GM23338 (cell line): ENCODE results near the gene ROBO1. TPM values are rescaled to one million over a fixed set of nuclear protein-coding genes. Genes with fewer than 3 reads are reported as not detected.

Experiments used
- ATAC-seq: fragments of 200-7000 bp; cut with Tn5 transposase; 3 replicates; pipeline ENCODE4 v1.9.1; 2020
- DNase-seq: peaks from one replicate; pipeline ENCODE4 v3.0.0-alpha.2; 2015; ENCODE audit warnings: low spot score
- H2AFZ ChIP-seq: fragments of 200-600 bp; sonication (generic); 2 replicates; pipeline ENCODE4 v1.8.0; 2016; ENCODE audit warnings: antibody characterized with exemption, mild to moderate bottlenecking, moderate library complexity
- H3F3A ChIP-seq: fragments of 200-600 bp; sonication (generic); replicated peaks from 2 replicates; pipeline ENCODE4 v1.8.0; 2017; ENCODE audit warnings: antibody characterized with exemption, mixed run types, low read depth
- H3K27ac ChIP-seq: fragments of 200-600 bp; sonication (generic); 2 replicates; pipeline ENCODE4 v1.6.1; 2016; ENCODE audit warnings: low read depth
- H3K27me3 ChIP-seq: fragments of 200-600 bp; sonication (generic); 2 replicates; pipeline ENCODE4 v1.8.0; 2016; ENCODE audit warnings: mild to moderate bottlenecking, mixed run types, moderate library complexity; ENCODE audit not compliant: insufficient read depth
- H3K36me3 ChIP-seq: fragments of 200-600 bp; sonication (generic); 2 replicates; pipeline ENCODE4 v1.8.0; 2016; ENCODE audit warnings: mild to moderate bottlenecking; ENCODE audit not compliant: insufficient read depth
- H3K4me1 ChIP-seq: fragments of 200-600 bp; sonication (generic); 2 replicates; pipeline ENCODE4 v1.8.0; 2016; ENCODE audit warnings: mild to moderate bottlenecking, moderate library complexity; ENCODE audit not compliant: insufficient read depth
- H3K4me2 ChIP-seq: fragments of 200-600 bp; sonication (generic); 2 replicates; pipeline ENCODE4 v1.7.1; 2017; ENCODE audit warnings: mixed run types
- H3K4me3 ChIP-seq: fragments of 200-600 bp; sonication (generic); 2 replicates; pipeline ENCODE4 v1.6.1; 2016; ENCODE audit warnings: mixed run types
- H3K79me2 ChIP-seq: fragments of 200-600 bp; sonication (generic); replicated peaks from 2 replicates; pipeline ENCODE4 v1.8.0; 2017; ENCODE audit warnings: mild to moderate bottlenecking; ENCODE audit not compliant: insufficient read depth
- H3K9me2 ChIP-seq: fragments of 200-600 bp; sonication (generic); 2 replicates; pipeline ENCODE4 v1.8.0; 2017; ENCODE audit not compliant: insufficient read depth
- H4K20me1 ChIP-seq: fragments of 200-600 bp; sonication (generic); replicated peaks from 2 replicates; pipeline ENCODE4 v1.8.0; 2017; ENCODE audit warnings: mild to moderate bottlenecking; ENCODE audit not compliant: insufficient read depth
- H3K27ac Mint-ChIP-seq: 2 replicates; pipeline ENCODE4 v1.8.0; 2020; ENCODE audit warnings: inconsistent platforms, mild to moderate bottlenecking, moderate library complexity, mixed read lengths
- H3K27me3 Mint-ChIP-seq: 3 replicates; pipeline ENCODE4 v1.8.0; 2022; ENCODE audit warnings: low read depth, mild to moderate bottlenecking, moderate library complexity, mixed read lengths, inconsistent platforms; ENCODE audit not compliant: insufficient read depth, poor library complexity
- H3K36me3 Mint-ChIP-seq: 3 replicates; pipeline ENCODE4 v1.8.0; 2021; ENCODE audit warnings: low read depth, mild to moderate bottlenecking, inconsistent platforms, moderate library complexity, mixed read lengths
- H3K4me1 Mint-ChIP-seq: 3 replicates; pipeline ENCODE4 v1.8.0; 2020; ENCODE audit warnings: mild to moderate bottlenecking, inconsistent platforms, mixed read lengths
- H3K4me3 Mint-ChIP-seq: 3 replicates; pipeline ENCODE4 v1.8.0; 2021; ENCODE audit warnings: moderate library complexity, mild to moderate bottlenecking, inconsistent platforms, mixed read lengths
- H3K9me3 Mint-ChIP-seq: 3 replicates; pipeline ENCODE4 v1.8.0; 2020; ENCODE audit warnings: moderate library complexity, mild to moderate bottlenecking, inconsistent platforms, mixed read lengths
- EZH2 ChIP-seq: fragments of 200-600 bp; sonication (generic); IDR thresholded peaks from one replicate; pipeline ENCODE4 v1.8.0; 2017; ENCODE audit warnings: antibody characterized with exemption, mild to moderate bottlenecking, low read depth; ENCODE audit not compliant: unreplicated experiment
- EZH2phosphoT487 ChIP-seq: fragments of 200-600 bp; sonication (generic); IDR thresholded peaks from one replicate; pipeline ENCODE4 v1.8.1; 2018; ENCODE audit warnings: antibody characterized with exemption; ENCODE audit not compliant: unreplicated experiment
- JUNB ChIP-seq: IDR thresholded peaks from one replicate; pipeline ENCODE4 v1.6.1; 2016; ENCODE audit warnings: antibody characterized with exemption; ENCODE audit not compliant: unreplicated experiment
- NANOG ChIP-seq: IDR thresholded peaks from 2 replicates; pipeline ENCODE4 v1.6.1; 2016; ENCODE audit warnings: antibody characterized with exemption, borderline replicate concordance
- POLR2AphosphoS5 ChIP-seq: IDR thresholded peaks from 2 replicates; pipeline ENCODE4 v1.6.1; 2016; ENCODE audit warnings: antibody characterized with exemption, low read depth
- STAT1 ChIP-seq: IDR thresholded peaks from one replicate; pipeline ENCODE4 v1.6.1; 2016; ENCODE audit warnings: antibody characterized with exemption; ENCODE audit not compliant: unreplicated experiment
- ZNF114 ChIP-seq: fragments of 250-450 bp; sonication (Bioruptor Pico); IDR thresholded peaks from 2 replicates; pipeline ENCODE4 v1.5.0; 2020; ENCODE audit warnings: mild to moderate bottlenecking, moderate library complexity
- ZNF462 ChIP-seq: fragments of 250-450 bp; sonication (Bioruptor Pico); IDR thresholded peaks from 2 replicates; pipeline ENCODE4 v1.5.0; 2020; ENCODE audit warnings: mild to moderate bottlenecking, moderate library complexity
- polyA plus RNA-seq: library from polyadenylated mRNA; unstranded; fragments of >200 nt; fragmentation: Nextera tagmentation; extraction: Ambion mirVana; gene quantifications from 2 replicates; pipeline ENCODE4 v1.2.1, GENCODE V29; 2016
- total RNA-seq: library from RNA; depleted of rRNA; stranded (reverse); fragments of >200 nt; shearing (Covaris generic); gene quantifications from 2 replicates; pipeline ENCODE4 v1.2.3, GENCODE V29; 2014

The ROBO1 gene
- total and polyA plus RNA-seq, 2 experiments from 2014 or later, result 19.2 to 78.3 TPM

DNA sequence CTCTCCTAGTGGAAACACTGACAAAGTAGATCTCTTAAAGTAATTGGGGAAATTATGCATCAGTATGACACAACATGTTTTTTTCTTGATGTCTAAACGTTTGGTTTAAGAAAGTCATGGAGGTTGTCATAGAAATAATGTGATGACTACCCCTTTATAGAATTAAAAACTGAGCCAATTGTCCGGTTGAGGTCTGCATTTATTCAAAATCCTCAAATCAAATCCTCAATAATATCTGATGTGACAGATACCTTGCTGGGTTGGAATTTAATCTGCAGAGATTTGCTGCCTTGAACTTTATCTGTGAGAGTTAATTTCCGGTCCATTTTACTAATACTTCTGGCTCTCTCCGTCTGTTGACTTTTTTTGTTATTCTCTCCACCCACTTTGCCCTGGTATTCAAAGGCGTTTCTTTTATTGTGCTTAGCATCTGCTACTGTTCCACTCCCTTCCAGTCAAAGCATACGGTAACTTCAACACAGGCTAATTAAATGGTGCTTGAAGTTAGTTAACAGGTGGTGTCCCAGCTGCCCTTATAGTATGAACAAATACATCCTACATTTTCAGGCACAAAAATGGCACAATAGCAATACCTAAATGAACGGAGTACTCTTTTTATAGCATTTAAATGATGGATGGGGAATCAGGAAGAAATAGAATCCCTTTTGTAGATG, 628.3 kb downstream of the ROBO1 start (continued):
- TF ChIP-seq ZNF462 (no peak), EZH2phosphoT487 (no peak), EZH2 (no peak), STAT1 (no peak), NANOG (no peak), JUNB (no peak)

- peak overlapping the region; percentile 13; the same call in 2 of the 3 replicates for H3K4me3 Mint-ChIP-seq
- H3K4me1 Mint-ChIP-seq, result peaks cover 22% of the 10 kb centered on the region
- Histone ChIP-seq H3K4me3 (no peak overlapping the region), H3K27ac (no peak overlapping the region), H3K27me3 (no peaks in the 10 kb centered on the region), H3K79me2 (no peaks in the 10 kb centered on the region), H3K4me2 (0 out of 2 replicates have a peak overlapping the region, but pooled peaks have one; percentile 29), H3K36me3 (no peaks in the 10 kb centered on the region), H4K20me1 (no peaks in the 10 kb centered on the region), H2AFZ (peak overlapping the region; percentile 79), H3K9me2 (no peaks in the 10 kb centered on the region), H3K4me1 (peaks cover 13% of the 10 kb centered on the region; the same call in 1 of the 2 replicates), H3F3A (no peaks in the 10 kb centered on the region)
- peak overlapping the region; percentile 39; the same call in 1 of the 2 replicates for H3K27ac Mint-ChIP-seq
- peaks cover 1% of the 10 kb centered on the region for H3K27me3 Mint-ChIP-seq
- H3K9me3 Mint-ChIP-seq, result no peaks in the 10 kb centered on the region
- no peaks in the 10 kb centered on the region for H3K36me3 Mint-ChIP-seq
- DNase-seq (peak; percentile 27), ATAC-seq (peak; percentile 94)
- TF ChIP-seq NANOG, result no peak
- TF ChIP-seq POLR2AphosphoS5, result no peak
- no peak for TF ChIP-seq JUNB
- no peak for TF ChIP-seq ZNF462
- TF ChIP-seq ZNF114 (CRISPR knock-in tag), result no peak
Measured at GRCh38 chr3:79125313-79125984, 642.3 kb downstream of the ROBO1 start.
